Measurements from ENCODE around the gene MAML2. TPM values are rescaled to one million over a fixed set of nuclear protein-coding genes. Genes with fewer than 3 reads are reported as not detected.

MAML2 gene
- total RNA-seq, 1 donor from 2014 or later = 3.8 TPM

GRCh38 chr11:95976550-95976949 is 366.4 kb downstream of the MAML2 start:
- H3K79me2 ChIP-seq (ENCODE audit: low read depth) = no peaks in the 10 kb centered on the region
- no peaks in the 10 kb centered on the region for H3K9me3 Mint-ChIP-seq
- no peak overlapping the region for H2AFZ ChIP-seq (replicated peaks)
- TF ChIP-seq CTCF (IDR thresholded peaks at IDR 0.05) = no peak
- TF ChIP-seq EZH2phosphoT487 (IDR thresholded peaks at IDR 0.05) = no peak
- no peak for TF ChIP-seq EZH2 (IDR thresholded peaks at IDR 0.05)
- no peaks in the 10 kb centered on the region for H3K27me3 Mint-ChIP-seq (ENCODE audit: insufficient read depth, low read depth)
- H3K27ac Mint-ChIP-seq = no peak overlapping the region
- H3K27me3 ChIP-seq = no peaks in the 10 kb centered on the region
- H3F3A ChIP-seq (ENCODE audit: low read depth) = no peaks in the 10 kb centered on the region
- no peaks in the 10 kb centered on the region for H3K9me3 ChIP-seq (ENCODE audit: low read depth)
- no peaks in the 10 kb centered on the region for H3K36me3 ChIP-seq
- H4K20me1 ChIP-seq (ENCODE audit: low read depth) = no peaks in the 10 kb centered on the region
- H3K4me3 ChIP-seq = no peak overlapping the region
- H3K27ac ChIP-seq = no peak overlapping the region
- H3K9ac ChIP-seq = no peak overlapping the region
- peaks cover 21% of the 10 kb centered on the region for H3K36me3 Mint-ChIP-seq
- no peak for DNase-seq (ENCODE audit: low spot score)
- H3K4me3 Mint-ChIP-seq = no peak overlapping the region
- no peak overlapping the region for H3K4me2 ChIP-seq
- H3K4me1 ChIP-seq = no peaks in the 10 kb centered on the region
- H3K4me1 Mint-ChIP-seq = no peaks in the 10 kb centered on the region

- Histone ChIP-seq H3K4me3 (no peak overlapping the region), H3K4me1 (no peaks in the 10 kb centered on the region), H2AFZ (replicated peaks) (no peak overlapping the region), H3K9me3 (ENCODE audit: low read depth) (no peaks in the 10 kb centered on the region), H3K27ac (no peak overlapping the region), H4K20me1 (ENCODE audit: low read depth) (no peaks in the 10 kb centered on the region), H3F3A (ENCODE audit: low read depth) (no peaks in the 10 kb centered on the region), H3K9ac (no peak overlapping the region), H3K36me3 (no peaks in the 10 kb centered on the region), H3K4me2 (no peak overlapping the region), H3K27me3 (no peaks in the 10 kb centered on the region), H3K79me2 (ENCODE audit: low read depth) (no peaks in the 10 kb centered on the region)
- Mint-ChIP-seq H3K9me3 (no peaks in the 10 kb centered on the region), H3K36me3 (peaks cover 18% of the 10 kb centered on the region), H3K27me3 (ENCODE audit: insufficient read depth, low read depth) (no peaks in the 10 kb centered on the region), H3K4me1 (no peaks in the 10 kb centered on the region), H3K27ac (no peak overlapping the region), H3K4me3 (no peak overlapping the region)
- TF ChIP-seq EZH2 (IDR thresholded peaks at IDR 0.05) (no peak), EZH2phosphoT487 (IDR thresholded peaks at IDR 0.05) (no peak), CTCF (IDR thresholded peaks at IDR 0.05) (no peak)
- no peak for DNase-seq (ENCODE audit: low spot score)
These were observed 367.7 kb downstream of the MAML2 start for GRCh38 chr11:95975343-95975742.

GRCh38 chr11:95972060-95972459 is 370.9 kb downstream of the MAML2 start:
- H3K9me3 Mint-ChIP-seq = no peaks in the 10 kb centered on the region
- no peaks in the 10 kb centered on the region for H3K27me3 ChIP-seq

More at GRCh38 chr11:95972060-95972459, 370.9 kb downstream of the MAML2 start:
- H3K27ac Mint-ChIP-seq = no peak overlapping the region
- H3K36me3 Mint-ChIP-seq = peaks cover 2% of the 10 kb centered on the region
- H3K36me3 ChIP-seq = no peaks in the 10 kb centered on the region
- no peak for DNase-seq (ENCODE audit: low spot score)
- H3K9ac ChIP-seq = no peak overlapping the region
- no peaks in the 10 kb centered on the region for H3K27me3 Mint-ChIP-seq (ENCODE audit: insufficient read depth, low read depth)
- TF ChIP-seq EZH2 (IDR thresholded peaks at IDR 0.05) = no peak
- TF ChIP-seq EZH2phosphoT487 (IDR thresholded peaks at IDR 0.05) = no peak
- TF ChIP-seq CTCF (IDR thresholded peaks at IDR 0.05) = no peak
- H3K4me1 Mint-ChIP-seq = no peaks in the 10 kb centered on the region
- no peak overlapping the region for H3K4me2 ChIP-seq
- H3K4me3 ChIP-seq = no peak overlapping the region
- no peak overlapping the region for H2AFZ ChIP-seq (replicated peaks)
- H3K9me3 ChIP-seq (ENCODE audit: low read depth) = no peaks in the 10 kb centered on the region
- H3K27ac ChIP-seq = no peak overlapping the region
- no peaks in the 10 kb centered on the region for H4K20me1 ChIP-seq (ENCODE audit: low read depth)
- no peak overlapping the region for H3K4me3 Mint-ChIP-seq
- no peaks in the 10 kb centered on the region for H3K79me2 ChIP-seq (ENCODE audit: low read depth)
- no peaks in the 10 kb centered on the region for H3K4me1 ChIP-seq
- no peaks in the 10 kb centered on the region for H3F3A ChIP-seq (ENCODE audit: low read depth)

Data from neural progenitor cell (in vitro differentiated cells).